AG04449 (cell line): ENCODE results near the gene HHATL.

Source experiments
- CTCF ChIA-PET: fragments of 350-600 bp; formaldehyde crosslinking; extraction: SDS; loops from one replicate; lab custom pipeline; 2021; ENCODE audit warnings: antibody characterized with exemption; lab: Yijun Ruan, JAX
- POLR2A ChIA-PET: fragments of 400-600, 350-600 bp; formaldehyde crosslinking; extraction: SDS; loops from one replicate; lab custom pipeline; 2020; ENCODE audit warnings: antibody characterized with exemption, inconsistent platforms; lab: Yijun Ruan, JAX
- DNase-seq: peaks from one replicate; pipeline ENCODE4 v3.0.0-alpha.2; 2010; ENCODE audit warnings: low read depth, low spot score
- H3K4me3 ChIP-seq: 2 replicates; pipeline ENCODE4 v1.5.1; 2011; ENCODE audit warnings: low read depth, mild to moderate bottlenecking, control low read depth, low read length
- TF ChIP-seq, protein P1 (sequence below): IDR thresholded peaks from one replicate; pipeline ENCODE4 v1.5.1; 2011; ENCODE audit warnings: mild to moderate bottlenecking, moderate library complexity, low read length, control low read depth, inconsistent platforms; ENCODE audit not compliant: insufficient read depth; ENCODE audit errors: missing control alignments

HHATL gene

GRCh38 chr3:42692667-42693529 is 9.7 kb downstream of the HHATL start:
- no peak for DNase-seq
- POLR2A ChIA-PET, result no interaction called here
- no peak overlapping the region for H3K4me3 ChIP-seq
- CTCF ChIA-PET, result interaction anchor here (0.9 kb wide), 1 partner anchor 13 kb away, joined by 4 read pairs; no protein-coding TSS in a partner anchor
- TF ChIP-seq, protein P1, sequence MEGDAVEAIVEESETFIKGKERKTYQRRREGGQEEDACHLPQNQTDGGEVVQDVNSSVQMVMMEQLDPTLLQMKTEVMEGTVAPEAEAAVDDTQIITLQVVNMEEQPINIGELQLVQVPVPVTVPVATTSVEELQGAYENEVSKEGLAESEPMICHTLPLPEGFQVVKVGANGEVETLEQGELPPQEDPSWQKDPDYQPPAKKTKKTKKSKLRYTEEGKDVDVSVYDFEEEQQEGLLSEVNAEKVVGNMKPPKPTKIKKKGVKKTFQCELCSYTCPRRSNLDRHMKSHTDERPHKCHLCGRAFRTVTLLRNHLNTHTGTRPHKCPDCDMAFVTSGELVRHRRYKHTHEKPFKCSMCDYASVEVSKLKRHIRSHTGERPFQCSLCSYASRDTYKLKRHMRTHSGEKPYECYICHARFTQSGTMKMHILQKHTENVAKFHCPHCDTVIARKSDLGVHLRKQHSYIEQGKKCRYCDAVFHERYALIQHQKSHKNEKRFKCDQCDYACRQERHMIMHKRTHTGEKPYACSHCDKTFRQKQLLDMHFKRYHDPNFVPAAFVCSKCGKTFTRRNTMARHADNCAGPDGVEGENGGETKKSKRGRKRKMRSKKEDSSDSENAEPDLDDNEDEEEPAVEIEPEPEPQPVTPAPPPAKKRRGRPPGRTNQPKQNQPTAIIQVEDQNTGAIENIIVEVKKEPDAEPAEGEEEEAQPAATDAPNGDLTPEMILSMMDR, result no peak

DNA sequence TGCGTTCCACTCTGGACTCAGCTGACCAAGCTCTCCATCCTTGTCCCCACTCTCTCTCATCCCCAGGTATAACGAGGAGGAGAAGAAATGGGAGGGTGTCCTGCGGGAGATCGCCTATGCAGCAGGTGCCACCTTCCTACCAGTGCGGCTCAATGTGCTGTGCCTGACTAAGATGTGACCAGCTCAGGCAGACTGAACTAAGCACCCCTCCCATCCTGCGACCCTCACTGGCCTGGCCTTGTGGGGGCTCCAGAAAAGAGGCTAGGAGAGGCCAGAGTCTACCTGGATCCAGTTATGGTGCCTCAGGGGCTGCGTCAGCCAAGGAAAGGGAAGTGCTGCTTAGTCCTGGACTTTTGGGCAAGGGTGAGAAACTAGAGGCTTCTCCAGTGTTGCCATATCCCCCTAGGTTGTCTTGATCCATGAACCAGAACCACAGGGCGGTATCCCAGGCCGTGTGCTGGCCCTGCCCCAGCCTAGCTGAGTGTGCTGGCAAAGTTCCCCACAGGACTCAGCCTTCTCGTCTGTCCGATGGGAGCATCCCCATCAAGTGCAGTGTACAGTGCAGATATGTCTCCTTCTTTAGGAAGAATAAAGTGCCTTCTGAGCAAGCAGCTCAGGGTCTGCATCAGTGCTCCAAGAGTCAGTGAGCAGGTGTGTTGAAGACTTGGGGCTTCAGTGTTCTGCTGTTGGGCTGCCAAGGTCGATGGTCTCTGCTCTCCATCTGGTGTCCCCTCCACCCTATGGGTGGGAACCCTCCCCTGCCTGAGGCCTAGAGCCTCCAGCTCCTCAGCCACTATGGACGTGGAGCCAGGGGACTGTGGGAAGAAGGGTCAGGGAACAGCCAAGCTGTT is 10.6 kb downstream of the HHATL start:
- DNase-seq, result no peak
- POLR2A ChIA-PET, result no interaction called here
- no peak overlapping the region for H3K4me3 ChIP-seq
- CTCF ChIA-PET, result interaction anchor here (0.9 kb wide), 1 partner anchor 14 kb away, joined by 4 read pairs; no protein-coding TSS in a partner anchor
- TF ChIP-seq, protein P1, result no peak

- no peak for DNase-seq
- CTCF ChIA-PET, result no interaction called here
- POLR2A ChIA-PET, result no interaction called here
- TF ChIP-seq, protein P1, result no peak
- H3K4me3 ChIP-seq, result no peak overlapping the region
These were observed 11.6 kb downstream of the HHATL start for GRCh38 chr3:42690766-42691680.

DNA sequence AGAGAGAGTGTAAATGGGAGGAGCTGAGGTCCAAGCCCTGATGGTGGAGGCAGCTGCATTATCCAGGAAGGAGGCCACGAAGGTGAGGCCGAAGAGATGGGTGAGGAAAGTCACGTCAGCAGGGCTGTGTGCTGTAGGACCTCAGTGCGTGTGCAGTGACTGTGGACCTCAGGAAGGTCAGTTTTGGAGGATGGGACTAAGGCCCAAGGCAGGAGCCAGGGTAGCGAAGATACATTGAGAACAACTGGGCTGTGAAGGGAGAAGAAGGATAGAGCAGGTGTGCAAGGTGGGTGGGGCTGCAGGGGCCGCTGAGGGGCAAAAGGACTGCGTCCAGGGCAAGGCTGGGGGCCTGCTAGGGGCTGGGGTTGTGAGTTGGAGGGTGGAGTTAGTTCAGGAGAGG is 12.4 kb downstream of the HHATL start:
- POLR2A ChIA-PET, result no interaction called here
- CTCF ChIA-PET, result no interaction called here

GRCh38 chr3:42689421-42690014 is 13.1 kb downstream of the HHATL start:
- ChIA-PET POLR2A (no interaction called here), CTCF (no interaction called here)
- TF ChIP-seq, protein P1, result no peak
- DNase-seq, result no peak
- H3K4me3 ChIP-seq, result no peak overlapping the region

More for the DNA sequence above, 12.4 kb downstream of the HHATL start:
- no peak overlapping the region for H3K4me3 ChIP-seq
- TF ChIP-seq, protein P1, result no peak
- DNase-seq, result no peak
